GM18873 (cell line): ENCODE results near the gene UBTD2.
"Not testable (repeated sequence)": the region's sequence is repeated elsewhere in the genome, so short reads cannot be mapped to it uniquely, and the experiment has no call there.

ENCODE experiments used
- ATAC-seq: cut with Tn5 transposase; IDR thresholded peaks from one replicate; pipeline ENCODE4 v1.9.1; 2021; ENCODE audit warnings: mild to moderate bottlenecking, moderate library complexity, moderate number of reproducible peaks; ENCODE audit not compliant: unreplicated experiment, low FRiP score

The UBTD2 gene, protein sequence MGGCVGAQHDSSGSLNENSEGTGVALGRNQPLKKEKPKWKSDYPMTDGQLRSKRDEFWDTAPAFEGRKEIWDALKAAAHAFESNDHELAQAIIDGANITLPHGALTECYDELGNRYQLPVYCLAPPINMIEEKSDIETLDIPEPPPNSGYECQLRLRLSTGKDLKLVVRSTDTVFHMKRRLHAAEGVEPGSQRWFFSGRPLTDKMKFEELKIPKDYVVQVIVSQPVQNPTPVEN

DNA sequence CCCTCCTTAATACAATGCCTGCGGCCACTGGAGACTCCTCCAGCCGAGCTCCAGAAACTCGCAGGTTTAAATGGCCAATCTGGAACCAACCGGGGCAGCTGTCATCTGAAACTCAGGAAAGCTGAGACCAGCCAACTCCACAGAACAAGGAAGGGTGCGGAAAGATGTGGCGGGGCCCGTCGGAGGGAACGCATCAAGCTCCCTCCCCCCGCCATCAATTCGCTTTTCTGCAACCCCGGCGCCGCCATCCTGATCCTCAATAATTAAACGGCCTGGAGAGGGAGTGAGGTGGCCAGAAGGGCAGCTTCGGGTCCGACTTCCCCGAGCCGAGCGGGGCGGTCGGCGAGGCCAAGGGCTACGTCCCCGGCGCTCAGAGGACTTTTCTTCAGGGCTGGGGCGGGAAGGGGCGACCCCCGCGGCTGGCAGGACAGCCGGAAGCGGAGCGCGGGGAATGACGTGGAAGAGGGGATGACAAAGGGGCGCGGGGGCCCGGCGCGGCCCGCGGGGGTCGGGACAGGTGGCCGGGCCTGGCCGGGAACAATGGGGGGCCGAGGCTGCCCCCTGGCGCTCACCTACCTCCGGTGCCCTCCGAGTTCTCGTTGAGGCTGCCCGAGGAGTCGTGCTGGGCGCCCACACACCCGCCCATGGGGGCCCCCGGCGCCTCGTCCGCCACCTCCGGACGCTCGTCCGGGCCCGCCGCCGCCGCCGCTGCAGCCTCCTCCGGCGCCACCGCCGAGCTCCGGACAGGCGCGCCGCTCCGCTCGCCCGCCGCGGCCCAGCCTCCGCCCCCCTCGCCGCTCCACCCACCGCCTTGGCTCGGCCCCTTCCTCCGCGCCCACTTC is at the start of gene UBTD2:
UBTD2 (minus strand) TSS at position 745 of the 842 bp plus-strand sequence; CDS start at position 646, 99 bp downstream.
- ATAC-seq = peak; percentile 73

DNA sequence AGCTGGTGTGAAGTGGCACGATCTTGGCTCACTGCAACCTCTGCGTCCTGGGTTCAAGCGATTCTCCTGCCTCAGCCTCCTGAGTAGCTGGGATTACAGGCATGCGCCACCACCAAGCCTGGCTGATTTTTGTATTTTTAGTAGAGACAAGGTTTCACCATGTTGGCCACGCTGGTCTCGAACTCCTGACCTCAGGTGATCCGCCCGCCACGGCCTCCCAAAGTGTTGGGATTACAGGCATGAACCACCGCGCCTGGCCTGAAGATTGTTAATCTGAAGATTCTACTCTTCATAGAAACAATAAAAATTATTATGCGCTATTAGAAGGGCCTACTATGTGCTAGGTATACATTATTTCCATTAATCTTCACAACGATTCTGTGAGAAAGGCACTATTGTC is 43.3 kb upstream of the UBTD2 start:
- ATAC-seq = not testable (repeated sequence)

DNA sequence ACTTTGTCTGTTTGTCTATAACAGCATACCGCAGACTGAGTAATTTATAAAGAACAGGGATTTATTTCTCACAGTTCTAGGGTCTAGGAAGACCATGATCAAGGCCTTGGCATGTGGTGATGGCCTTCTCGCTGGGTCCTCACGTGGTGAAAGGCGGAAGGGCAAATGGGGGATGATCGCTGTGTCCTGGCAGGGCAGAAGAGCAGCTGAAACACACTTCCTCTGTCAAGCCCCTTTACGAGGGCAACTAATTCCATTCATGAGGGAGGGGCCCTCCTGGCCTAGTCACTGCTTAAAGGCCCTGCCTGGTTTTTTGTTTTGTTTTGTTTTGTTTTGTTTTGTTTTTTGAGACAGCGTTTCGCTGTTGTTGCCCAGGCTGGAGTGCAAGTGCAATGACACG is 41.9 kb upstream of the UBTD2 start:
- ATAC-seq = no peak

DNA sequence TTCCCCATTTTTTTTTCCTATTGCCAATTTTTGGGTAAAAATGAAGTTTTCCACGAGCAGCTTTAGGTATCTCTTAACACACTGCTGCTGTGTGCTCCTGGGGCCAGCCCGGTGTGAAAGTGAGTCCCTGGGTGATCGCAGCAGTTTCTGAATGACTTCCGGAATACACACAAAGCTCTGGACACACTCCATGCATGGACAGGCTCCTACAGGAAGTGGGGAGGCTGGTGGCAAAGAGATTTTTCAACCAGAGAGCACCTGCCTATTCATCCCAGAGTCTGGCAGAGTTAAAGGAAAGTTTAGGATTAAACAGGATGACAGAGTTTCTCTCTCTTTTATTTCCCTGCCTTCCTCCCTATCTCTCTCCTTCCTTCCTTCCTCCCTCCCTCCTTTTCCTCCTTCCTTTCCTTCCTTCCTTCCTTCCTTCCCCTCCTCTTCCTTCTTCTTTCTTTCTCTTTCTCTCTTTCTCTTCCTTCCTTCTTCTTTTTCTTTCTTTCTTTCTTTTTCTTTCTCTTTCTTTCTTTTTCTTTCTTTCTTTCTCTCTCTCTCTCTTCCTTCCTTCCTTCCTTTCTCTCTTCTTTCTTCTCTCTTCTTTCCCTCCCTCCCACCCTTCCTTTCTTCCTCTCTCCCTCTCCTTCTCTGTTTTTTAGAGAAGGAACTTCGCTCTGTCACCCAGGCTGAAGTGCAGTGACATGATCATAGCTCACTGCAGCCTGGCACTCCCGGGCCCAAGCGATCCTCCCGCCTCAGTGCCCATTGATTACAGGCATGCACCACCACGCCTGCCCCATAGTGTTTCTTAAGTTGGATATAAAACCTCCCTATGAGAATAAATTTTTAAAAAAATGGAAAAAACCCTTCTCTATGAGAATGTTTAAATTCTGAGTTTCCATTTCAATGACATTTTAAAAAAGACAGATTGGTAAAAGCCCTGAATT is 38.7 kb upstream of the UBTD2 start:
- peak; percentile 48 for ATAC-seq

DNA sequence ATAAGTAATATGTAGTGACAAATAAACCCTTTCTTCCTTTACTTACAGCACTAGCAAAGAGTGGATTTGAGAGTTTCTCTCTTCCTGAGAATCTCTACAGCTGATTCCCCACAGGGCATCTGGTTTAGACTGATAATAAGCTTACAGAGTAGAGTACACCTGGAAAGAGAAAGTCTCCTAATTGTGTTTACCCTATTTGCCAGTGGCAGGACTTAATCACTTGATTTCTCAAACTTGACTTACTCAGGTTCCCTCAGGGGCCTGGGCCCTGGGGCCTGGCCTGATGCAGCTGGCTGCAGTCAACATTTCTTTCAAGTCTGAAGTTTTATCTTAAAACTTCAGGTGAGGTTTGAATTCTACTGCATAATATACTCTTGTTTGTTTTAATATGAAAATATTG is 38.0 kb upstream of the UBTD2 start:
- ATAC-seq = no peak

DNA sequence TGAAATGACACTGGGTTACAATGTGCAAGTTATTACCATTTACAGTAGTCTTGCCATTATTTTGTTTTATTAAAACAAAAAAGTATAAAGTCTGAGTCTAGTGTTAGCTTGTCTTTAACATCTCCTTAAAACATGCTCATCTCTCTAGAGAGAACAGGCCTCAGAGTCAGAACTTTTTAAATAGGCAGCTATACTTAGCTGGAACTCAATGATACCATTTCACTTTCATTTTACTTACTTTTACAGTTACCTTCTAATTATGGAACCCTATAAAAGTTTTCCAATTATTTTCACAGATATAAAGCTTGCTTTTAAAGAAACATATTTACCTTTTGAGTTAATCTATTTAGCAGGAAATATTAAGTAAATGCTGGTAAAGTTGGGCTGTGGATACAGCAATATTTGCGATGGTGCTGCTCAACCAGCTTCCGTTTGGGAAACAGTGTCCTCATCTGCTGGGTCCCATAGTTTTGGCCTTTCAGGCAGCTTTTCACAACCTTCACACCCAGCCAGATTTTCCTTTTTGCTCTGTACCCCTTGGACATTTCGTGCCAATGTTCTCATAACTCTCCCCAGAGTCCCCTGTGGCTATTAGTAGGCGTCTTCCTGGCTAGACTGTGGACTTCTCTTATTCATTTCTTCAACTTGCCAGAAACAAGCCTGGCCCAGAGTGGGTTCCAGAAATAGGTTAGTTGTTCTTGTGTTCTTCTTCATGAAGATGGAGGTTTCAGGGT is 36.3 kb upstream of the UBTD2 start:
- ATAC-seq = no peak

DNA sequence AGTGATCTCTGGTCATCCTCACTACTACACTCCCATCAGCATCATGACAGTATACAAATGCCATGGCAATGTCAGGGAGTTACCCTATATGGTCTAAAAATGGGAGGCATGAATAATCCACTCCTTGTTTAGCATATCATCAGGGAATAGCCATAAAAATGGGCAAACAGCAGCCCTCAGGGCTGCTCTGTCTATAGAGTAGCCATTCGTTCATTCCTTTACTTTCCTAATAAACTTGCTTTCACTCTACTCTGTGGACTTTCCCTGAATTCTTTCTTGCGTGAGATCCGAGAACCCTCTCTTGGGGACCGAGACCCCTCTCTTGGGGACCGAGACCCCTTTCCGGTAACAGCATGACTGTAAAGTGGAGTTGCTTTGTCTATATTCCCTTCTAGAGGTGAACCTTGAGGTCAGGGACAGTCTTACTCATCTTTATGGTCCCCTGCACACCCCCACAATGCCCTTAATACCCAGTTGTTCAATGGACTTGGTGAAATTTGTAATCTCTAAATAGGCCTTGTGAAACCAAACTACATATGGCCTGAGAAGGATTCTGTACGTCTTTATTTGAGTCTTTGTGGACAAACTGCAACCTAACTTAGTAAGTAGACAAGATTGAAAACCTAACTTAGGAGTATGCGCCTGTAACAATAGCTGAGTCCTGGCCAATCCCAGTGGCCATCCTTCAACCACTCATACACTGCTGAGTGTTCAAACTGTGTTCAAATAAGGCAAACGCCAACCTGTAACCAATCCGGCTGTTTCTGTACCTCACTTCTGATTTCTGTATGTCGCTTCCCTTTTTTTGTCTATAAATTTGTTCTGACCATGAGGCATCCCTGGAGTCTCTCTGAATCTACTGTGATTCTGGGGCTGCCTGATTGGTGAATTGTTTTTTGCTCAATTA is 32.3 kb upstream of the UBTD2 start:
- peak; percentile 50 for ATAC-seq

DNA sequence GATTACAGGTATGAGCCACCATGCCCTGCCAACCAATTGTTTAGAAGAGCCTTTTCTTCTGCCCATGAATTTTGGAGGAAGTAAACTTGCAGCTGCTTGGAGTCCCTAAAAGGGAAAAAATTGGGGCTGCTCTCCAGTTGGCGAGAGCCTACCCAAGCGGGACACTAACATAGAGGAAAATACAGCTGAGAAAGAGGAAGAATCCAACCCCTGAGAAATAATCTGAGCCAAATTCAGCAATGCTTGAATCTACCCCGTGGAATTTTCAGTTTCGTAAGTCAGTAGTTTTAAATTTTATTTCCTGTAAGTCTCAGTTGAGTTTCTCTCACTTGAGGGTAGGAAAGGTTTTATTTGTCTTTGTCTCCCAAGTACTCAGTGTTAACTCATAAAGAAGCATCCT is 30.4 kb upstream of the UBTD2 start:
- no peak for ATAC-seq

DNA sequence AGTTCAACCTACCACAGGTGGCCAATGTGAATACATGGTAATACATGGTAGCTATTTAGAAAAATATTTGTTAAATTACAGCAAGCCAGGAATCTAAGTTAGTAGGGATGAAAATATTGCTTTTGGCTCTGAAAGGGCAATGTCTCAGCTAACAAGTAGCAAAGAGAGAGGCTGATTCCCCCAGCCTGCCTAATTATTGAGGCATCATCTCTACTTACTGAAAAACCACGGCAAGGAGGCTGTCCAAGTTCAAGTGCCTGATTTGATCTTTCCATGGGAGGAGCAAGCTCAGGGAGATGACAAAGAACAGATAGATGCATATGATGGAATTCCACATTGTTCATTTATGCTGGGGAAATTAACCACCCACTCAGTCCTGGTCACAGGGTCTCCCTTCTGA is 28.7 kb upstream of the UBTD2 start:
- ATAC-seq = no peak

DNA sequence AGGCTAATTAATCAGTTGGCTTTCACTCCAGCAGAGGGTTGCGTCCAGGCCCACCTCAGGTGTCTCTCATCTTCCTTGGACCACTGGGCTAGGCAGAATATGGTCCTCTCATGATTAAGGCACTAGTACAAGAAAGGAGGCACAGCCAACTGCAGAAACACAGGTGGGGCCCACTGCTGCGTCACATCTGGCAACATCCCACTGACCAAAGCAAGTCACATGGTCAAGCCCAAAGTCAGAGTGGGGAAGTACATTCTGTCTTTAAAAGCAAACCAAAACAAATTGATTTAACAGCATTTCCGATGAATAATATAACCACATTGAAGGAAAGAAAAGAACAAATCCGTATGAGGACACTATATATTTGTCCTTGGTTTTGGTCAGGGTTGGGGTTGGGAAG is 28.0 kb upstream of the UBTD2 start:
- ATAC-seq = no peak

DNA sequence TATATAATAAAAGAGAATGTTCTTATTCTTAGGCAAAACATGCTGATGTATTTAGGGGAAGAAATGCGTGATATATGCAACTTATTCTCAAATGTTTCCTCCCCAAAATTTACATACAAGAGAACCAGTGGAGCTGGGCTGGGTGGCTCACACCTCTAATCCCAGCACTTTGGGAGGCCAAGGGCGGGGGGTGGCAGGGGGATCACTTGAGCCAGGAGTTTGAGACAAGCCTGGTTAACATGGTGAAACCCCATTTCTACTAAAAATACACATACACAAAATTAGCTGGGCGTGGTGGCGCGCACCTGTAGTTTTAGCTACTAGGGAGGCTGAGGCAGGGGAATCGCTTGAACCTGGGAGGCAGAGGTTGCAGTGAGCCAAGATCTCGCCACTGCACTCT is 27.5 kb upstream of the UBTD2 start:
- no peak for ATAC-seq

DNA sequence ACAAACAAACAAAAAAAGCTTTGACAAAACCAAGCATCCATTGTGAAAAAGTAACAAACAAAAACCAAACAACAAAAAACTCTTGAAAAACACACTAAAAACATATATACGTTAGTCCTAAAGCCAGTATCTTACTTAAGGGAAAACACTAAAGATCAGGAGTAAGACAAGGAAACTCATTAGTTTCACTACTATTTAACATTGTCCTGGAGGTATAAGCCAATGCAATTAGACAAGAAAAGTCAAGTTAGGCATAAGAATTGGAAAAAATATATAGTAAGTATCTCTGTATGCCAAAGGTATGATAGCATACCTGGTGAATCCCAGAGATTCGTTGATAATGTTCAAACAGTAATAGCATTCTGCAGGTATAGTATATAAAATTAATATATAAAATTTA is 21.8 kb upstream of the UBTD2 start:
- ATAC-seq = no peak

DNA sequence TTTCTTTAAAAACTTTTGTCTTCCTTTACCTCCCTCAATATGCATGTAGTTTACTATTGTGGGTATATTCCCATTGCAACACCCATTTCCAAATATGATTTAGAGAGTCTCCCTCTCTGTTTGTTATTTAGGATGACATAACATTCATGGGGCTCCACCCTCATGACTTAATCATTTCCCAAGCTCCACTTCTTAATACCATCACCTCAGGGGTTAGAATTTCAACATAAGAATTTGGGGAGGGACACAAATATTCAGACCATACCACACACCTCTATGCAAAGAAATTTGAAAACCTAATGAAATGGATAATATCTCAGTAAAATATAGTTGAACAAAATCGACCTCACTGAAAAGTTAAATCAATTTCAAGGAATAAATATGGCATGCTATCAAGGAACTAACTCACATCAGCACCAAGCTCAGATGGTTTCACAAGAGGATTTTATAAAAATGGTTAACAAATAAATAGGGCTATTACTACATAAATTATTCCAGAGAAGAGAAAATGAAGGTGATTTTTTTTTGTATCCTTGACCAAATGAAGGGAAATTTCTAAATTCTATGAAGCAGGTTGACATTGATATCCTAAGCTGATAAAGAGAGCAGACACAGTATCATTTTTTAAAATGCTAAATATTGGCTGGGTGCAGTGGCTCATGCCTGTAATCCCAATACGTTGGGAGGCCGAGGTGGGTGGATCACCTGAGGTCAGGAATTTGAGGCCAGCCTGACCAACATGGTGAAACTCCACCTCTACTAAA is 20.2 kb upstream of the UBTD2 start:
- ATAC-seq = no peak

DNA sequence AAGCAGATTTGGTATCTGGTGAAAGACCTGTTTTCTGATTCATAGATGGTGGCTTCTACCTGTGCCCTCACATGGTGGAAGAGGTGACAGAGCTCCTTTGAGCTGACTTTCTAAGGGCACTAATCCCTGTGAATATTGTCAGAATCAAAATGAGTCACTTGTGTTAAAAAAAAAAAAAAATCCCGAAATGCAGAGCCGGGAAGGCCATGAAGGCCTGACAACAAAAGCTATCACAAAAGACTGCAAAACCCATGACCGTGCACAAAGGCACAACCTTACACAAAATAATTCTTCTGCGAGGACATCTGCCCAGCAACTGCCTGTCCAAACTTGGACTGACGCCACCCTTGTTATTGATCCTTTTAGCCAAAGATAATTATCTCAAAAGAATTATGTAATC is 19.6 kb upstream of the UBTD2 start:
- ATAC-seq = no peak

DNA sequence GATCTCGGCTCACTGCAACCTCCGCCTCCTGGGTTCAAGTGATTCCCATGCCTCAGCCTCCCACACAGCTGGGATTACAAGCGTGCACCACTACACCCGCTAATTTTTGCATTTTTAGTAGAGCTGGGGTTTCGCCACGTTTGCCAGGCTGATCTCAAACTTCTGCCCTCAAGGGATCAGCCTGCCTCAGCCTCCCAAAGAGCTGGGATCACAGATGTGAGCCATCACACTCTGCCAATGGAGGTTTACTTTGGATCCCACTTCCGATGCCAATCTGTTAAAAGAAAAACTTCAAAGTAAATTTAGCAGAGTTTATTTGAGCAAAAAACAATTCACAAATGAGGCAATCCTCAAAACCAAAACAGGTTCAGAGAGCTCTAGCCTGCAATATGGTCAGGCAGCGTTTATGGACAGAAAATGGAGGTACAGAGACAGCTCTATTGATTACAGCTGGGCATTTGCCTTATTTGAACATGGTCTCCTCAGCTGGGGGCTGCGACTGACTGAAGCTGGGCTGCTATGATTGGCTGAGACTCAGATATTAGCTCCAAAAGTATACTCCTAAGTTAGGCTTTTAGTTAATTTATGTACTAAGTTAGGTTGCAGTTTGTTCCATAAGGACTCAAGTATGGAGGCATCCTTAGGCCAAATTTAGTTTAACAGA is 18.6 kb upstream of the UBTD2 start:
- ATAC-seq = no peak

DNA sequence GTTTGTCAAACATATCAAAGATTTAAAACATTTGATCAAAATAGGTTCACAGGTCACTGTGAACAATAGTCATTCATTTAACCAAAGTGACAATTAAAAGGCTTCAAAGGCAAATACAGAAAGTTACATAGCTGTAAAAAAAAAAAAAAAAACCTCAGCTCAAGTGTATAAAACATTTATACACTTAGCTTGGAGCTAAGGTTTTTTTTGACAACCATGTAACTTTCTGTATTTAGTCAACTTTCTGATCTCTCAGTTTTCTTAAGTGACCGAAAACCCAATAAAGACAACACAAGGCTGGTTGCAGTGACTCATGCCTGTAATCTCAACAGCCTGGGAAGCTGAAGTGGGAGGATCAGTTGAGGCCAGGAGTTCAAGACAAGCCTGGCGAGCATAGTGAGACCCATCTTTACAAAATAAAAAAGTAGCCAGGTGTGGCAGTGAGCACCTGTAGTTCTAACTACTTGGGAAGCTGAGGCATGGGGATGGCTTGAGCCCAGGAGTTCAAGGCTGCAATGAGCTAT is 16.4 kb upstream of the UBTD2 start:
- ATAC-seq = no peak

DNA sequence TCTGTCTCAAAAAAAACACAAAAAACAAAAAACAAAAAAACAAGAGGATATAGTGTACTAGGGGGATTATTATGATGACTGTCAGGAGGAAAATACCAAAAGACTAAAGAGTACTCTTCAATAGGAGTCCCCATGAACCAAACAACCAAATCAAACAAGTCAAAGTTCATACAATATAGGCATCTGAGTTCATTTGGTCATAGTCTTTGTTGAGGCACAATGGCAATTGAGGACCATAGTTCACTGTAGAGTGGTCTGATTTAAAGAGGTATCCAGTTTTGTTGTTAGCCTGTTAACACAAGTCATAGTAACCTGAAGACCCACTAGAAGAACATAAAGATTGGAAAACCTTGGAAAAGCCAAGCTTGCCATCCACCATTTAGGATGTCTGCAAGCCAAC is 11.3 kb upstream of the UBTD2 start:
- no peak for ATAC-seq
